ENCODE results near the gene ACSL1.

GRCh38 chr4:184824776-184825084, 1.0 kb downstream of the ACSL1 start:
- TF ChIP-seq CTCF (optimal IDR thresholded peaks at IDR 0.05 in 1 of 3, IDR thresholded peaks at IDR 0.05 in 1 of 3, conservative IDR thresholded peaks at IDR 0.05 in 1 of 3; ENCODE audit: extremely low read depth in 1 of 3, insufficient read depth in 2 of 3, low read length in 3 of 3) (no peak), EZH2 (IDR thresholded peaks at IDR 0.05; ENCODE audit: low read length) (no peak)

All from keratinocyte (primary cell).